GM12891 (cell line): ENCODE results near the gene ITPR3.

Experiments used
- PAX5 ChIP-seq: IDR thresholded peaks from 2 replicates; pipeline ENCODE4 v1.6.1; 2011; ENCODE audit warnings: low read length, moderate library complexity, mild to moderate bottlenecking; ENCODE audit not compliant: insufficient read depth, severe bottlenecking
- POLR2A ChIP-seq: IDR thresholded peaks from 2 replicates; pipeline ENCODE4 v1.6.1; 2011; ENCODE audit warnings: low read depth, low read length, control low read depth
- POLR2AphosphoS5 ChIP-seq: IDR thresholded peaks from 2 replicates; pipeline ENCODE4 v1.6.1; 2011; ENCODE audit warnings: low read depth, low read length, control low read depth
- TAF1 ChIP-seq: IDR thresholded peaks from 2 replicates; pipeline ENCODE4 v1.6.1; 2011; ENCODE audit warnings: low read depth, low read length, control low read depth

DNA sequence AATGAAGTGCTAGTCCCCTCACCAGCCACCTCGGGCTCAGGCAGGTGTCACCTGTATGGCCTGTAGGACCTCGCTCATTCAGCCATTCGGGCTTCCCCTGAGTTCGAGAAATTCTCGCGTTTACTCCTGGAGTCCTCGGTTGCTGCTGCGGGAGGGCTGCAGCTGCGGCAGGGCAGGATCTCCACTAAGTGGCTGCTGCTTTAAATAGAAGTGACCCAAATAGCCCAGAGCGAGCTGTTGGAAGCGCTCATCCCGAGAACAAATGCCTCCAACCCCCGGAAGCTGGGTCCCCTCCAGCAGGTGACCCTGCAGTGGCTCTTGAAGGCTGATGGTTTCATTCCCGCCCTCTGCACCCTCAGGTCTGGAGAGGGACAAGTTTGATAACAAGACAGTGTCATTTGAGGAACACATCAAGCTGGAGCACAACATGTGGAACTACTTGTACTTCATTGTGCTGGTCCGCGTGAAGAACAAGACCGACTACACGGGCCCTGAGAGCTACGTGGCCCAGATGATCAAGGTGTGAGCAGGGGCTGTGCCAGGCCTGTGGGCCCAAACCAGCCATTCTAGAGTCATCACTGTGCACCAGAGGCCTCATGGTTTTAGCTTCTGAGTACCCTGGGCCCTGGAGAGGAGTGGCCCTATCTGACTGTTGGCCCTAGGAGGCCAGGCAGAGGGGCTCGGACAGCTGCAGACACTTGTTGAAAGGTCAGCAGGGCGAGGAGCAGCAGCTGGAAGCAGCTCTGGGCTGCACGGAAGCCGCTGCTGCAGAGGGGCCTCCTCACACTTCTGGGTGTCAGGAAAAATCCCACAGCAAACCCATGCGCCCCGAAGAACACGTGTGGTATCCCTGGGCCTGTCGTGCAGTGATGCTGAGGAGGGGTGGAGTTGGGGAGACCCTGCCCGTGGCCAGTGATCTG lies 72.3 kb downstream of the ITPR3 start:
- no peak for TF ChIP-seq POLR2AphosphoS5
- TF ChIP-seq PAX5 = no peak
- no peak for TF ChIP-seq TAF1
- TF ChIP-seq POLR2A = no peak
